Ovary (tissue), 3 donors: ENCODE measurements around the gene OCA2.

Experiments
- CTCF ChIP-seq, 3 donors: fragments of 450-650 bp in 2 of 3; fragments of 200-600 bp in 1 of 3; IDR thresholded peaks; one replicate each; pipeline versions ENCODE4 v1.5.1 to v1.8.0; 2016 to 2022; ENCODE audit warnings: antibody characterized with exemption in 3 of 3, mild to moderate bottlenecking in 1 of 3
- EP300 ChIP-seq: sonication (generic); formaldehyde crosslinking; IDR thresholded peaks from one replicate; pipeline ENCODE4 v1.6.1; 2017; ENCODE audit warnings: antibody characterized with exemption
- donor health status: DM: no; HTN: no; CAD: no.

- no peak for TF ChIP-seq CTCF (IDR thresholded peaks at IDR 0.05)
- no peak for TF ChIP-seq EP300
Measured at GRCh38 chr15:27746401-27746955, 352.6 kb downstream of the OCA2 start.
